OCI-LY1 (cell line): ENCODE measurements around the gene TTLL11.

Experiments used
- EZH2 ChIP-seq: fragments of 200-600 bp; sonication (generic), shearing (Covaris generic); IDR thresholded peaks from 2 replicates; pipeline ENCODE4 v1.8.0; 2017; ENCODE audit warnings: borderline replicate concordance, mixed run types, mild to moderate bottlenecking, antibody characterized with exemption, low read length, moderate library complexity, mixed read lengths
- TF ChIP-seq, protein P1 (sequence below): fragments of 200-600 bp; sonication (generic), shearing (Covaris generic); IDR thresholded peaks from 2 replicates; pipeline ENCODE4 v1.5.1; 2017; ENCODE audit warnings: mild to moderate bottlenecking, antibody characterized with exemption, low read length, moderate library complexity, mixed read lengths

DNA sequence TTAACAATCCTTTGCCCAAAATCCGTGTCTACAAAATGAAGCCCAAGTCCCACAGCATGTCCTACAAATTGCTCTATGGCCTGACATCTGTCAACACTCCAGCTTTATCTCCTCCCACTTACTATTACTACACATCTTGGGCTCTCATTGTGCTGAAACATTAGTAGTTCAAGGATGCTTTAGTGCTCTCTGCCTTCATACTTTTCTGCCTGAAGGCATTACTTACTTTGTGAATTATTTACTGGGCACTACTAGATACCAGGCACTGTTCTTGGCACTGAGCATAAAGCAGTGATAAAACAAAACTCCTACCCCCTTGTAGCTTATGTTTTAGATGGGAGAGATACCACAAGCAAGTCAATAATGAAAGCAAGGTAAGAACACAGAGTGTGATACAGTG lies 113.4 kb downstream of the TTLL11 start:
- TF ChIP-seq, protein P1, sequence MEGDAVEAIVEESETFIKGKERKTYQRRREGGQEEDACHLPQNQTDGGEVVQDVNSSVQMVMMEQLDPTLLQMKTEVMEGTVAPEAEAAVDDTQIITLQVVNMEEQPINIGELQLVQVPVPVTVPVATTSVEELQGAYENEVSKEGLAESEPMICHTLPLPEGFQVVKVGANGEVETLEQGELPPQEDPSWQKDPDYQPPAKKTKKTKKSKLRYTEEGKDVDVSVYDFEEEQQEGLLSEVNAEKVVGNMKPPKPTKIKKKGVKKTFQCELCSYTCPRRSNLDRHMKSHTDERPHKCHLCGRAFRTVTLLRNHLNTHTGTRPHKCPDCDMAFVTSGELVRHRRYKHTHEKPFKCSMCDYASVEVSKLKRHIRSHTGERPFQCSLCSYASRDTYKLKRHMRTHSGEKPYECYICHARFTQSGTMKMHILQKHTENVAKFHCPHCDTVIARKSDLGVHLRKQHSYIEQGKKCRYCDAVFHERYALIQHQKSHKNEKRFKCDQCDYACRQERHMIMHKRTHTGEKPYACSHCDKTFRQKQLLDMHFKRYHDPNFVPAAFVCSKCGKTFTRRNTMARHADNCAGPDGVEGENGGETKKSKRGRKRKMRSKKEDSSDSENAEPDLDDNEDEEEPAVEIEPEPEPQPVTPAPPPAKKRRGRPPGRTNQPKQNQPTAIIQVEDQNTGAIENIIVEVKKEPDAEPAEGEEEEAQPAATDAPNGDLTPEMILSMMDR: no peak
- no peak for TF ChIP-seq EZH2
